NCI-H2196 treated with DMSO at 0.1 percent for 48 hours (cell line): ENCODE measurements around the gene HTT.

Source experiments
- DNase-seq: peaks from one replicate; lab custom pipeline; 2025; ENCODE audit not compliant: unreplicated experiment; lab: John Stamatoyannopoulos, UW

Gene HTT

GRCh38 chr4:3257556-3258482 lies 183.3 kb downstream of the HTT start:
- peak; percentile 66 for DNase-seq

GRCh38 chr4:3261411-3262207 lies 187.1 kb downstream of the HTT start:
- DNase-seq, result no peak

- no peak for DNase-seq
These were observed 187.9 kb downstream of the HTT start for GRCh38 chr4:3262208-3263052.

- DNase-seq, result no peak
These were observed 188.8 kb downstream of the HTT start for GRCh38 chr4:3263053-3263875.

- DNase-seq, result no peak
These were observed 189.4 kb downstream of the HTT start for GRCh38 chr4:3263876-3264193.

- DNase-seq, result no peak
These were observed 191.6 kb downstream of the HTT start for GRCh38 chr4:3266076-3266475.

- DNase-seq, result no peak
These were observed 193.3 kb downstream of the HTT start for GRCh38 chr4:3267576-3268394.

GRCh38 chr4:3268395-3269104 lies 194.1 kb downstream of the HTT start:
- DNase-seq, result no peak

- DNase-seq, result no peak
These were observed 194.8 kb downstream of the HTT start for GRCh38 chr4:3269105-3269927.

- no peak for DNase-seq
These were observed 195.6 kb downstream of the HTT start for GRCh38 chr4:3269991-3270611.

- DNase-seq, result no peak
These were observed 196.7 kb downstream of the HTT start for GRCh38 chr4:3271131-3271530.

- no peak for DNase-seq
These were observed 202.5 kb downstream of the HTT start for GRCh38 chr4:3276986-3277385.

- DNase-seq, result no peak
These were observed 206.0 kb downstream of the HTT start for GRCh38 chr4:3280466-3280865.

- no peak for DNase-seq
These were observed 209.0 kb downstream of the HTT start for GRCh38 chr4:3283483-3283882.

GRCh38 chr4:3283916-3284315 lies 209.4 kb downstream of the HTT start:
- no peak for DNase-seq

- no peak for DNase-seq
These were observed 210.5 kb downstream of the HTT start for GRCh38 chr4:3284734-3285557.
